NCI-H2227 (cell line): ENCODE results near the gene MTCH1.
"Not testable (repeated sequence)": the region's sequence is repeated elsewhere in the genome, so short reads cannot be mapped to it uniquely, and the experiment has no call there.

Experiments used
- DNase-seq: peaks from one replicate; lab custom pipeline; 2025; ENCODE audit not compliant: unreplicated experiment; lab: John Stamatoyannopoulos, UW

MTCH1 gene

DNA sequence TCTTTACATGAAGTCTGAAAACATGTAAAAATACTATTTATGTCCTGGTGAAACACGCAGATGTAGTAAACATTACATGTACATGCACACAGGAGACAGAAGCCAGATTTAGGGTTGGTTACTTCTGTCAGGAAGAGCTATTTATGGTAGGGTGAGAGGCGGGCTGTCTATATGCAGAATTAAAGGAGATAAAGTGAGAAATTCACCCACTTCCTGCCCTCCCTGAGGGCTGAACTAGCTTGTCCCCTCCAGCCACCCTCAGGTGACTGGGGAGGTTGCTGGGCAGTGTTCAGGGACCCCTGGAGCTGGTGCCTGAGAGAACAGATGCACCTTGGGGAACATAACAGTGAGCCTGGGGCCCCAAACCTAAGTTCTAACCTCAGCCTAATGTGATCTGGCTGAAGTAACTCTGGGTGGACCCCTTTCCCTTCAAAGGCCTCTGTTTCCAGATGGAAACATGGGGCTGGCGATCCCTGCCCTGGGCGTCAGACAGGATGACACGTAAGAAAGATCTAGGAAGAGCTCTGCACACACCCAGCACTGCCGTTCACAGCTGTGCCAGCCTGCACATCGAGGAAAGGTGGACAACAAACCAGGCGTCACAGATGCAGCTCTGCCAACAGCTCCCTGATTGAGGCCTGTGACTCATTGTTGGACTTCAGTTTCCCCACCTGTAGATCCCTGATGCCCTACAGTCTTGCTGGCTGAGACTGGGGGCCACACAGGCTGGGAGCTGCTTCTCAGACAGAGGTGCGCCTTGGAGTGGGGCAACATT lies 30.1 kb downstream of the MTCH1 start:
- no peak for DNase-seq

DNA sequence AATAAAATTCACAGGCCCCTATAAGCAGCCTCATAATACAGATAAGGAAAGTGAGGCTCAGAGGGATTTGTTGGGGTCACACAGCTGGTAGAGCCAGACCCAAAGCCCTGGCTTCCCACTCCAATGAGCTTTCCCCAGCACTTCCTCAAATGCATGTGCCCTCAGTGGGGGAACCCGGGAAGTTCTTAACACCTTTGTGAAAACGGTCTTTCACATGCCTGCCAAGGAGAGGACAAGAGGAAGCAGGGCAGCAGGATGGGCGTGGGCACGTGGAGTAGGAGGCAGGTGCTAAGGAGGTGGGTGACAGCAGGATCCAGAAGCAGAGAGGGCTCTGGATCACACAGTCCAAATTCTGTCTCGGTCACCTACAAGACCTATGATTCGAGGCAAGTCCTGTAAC lies 30.9 kb downstream of the MTCH1 start:
- no peak for DNase-seq

DNA sequence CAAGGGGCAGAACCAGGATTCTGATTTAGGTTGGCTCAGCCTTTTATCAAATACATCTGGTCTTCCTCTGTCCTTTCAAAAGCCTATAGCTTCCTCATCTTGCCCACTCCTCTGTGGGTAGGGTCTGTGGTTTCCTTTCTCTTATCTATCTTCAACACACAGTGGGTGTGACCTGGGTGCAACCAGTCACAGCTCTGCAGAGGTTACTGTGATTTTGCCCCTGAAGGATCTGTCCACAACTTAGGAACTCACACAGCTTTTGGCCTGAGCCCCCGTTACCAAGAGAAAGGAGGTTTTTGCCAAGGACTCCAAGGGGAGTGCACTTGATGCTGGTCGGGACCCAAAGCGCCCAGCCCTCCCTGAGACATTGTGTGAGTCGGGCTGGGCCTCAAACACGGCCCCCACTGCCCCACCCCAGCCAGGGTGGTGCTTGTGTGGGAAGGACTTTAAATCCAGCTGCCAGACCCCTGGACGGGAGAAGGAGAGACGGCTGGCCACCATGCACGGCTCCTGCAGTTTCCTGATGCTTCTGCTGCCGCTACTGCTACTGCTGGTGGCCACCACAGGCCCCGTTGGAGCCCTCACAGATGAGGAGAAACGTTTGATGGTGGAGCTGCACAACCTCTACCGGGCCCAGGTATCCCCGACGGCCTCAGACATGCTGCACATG lies 31.6 kb downstream of the MTCH1 start, which contains the start of gene PI16:
Gene PI16, plus strand, starts transcription at position 477 of the 670 bp plus-strand sequence. Its CDS starts 23 bp downstream, at position 500.
- DNase-seq = no peak

DNA sequence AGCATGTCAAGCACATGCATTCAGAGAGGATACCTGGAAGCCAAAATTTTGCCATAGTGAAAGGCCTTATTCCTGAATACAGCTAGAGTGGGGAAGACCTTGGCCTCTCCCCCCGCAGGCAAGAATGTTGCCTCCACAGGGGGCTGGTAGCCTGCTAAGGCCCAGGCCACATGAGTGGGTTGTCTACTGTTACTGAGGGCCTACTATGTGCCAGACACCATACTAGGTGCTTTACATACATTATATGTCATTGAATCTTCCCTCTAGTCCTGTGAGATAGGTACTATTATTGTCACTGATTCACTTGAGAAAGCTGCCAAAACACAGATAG lies 32.1 kb downstream of the MTCH1 start:
- DNase-seq = no peak

DNA sequence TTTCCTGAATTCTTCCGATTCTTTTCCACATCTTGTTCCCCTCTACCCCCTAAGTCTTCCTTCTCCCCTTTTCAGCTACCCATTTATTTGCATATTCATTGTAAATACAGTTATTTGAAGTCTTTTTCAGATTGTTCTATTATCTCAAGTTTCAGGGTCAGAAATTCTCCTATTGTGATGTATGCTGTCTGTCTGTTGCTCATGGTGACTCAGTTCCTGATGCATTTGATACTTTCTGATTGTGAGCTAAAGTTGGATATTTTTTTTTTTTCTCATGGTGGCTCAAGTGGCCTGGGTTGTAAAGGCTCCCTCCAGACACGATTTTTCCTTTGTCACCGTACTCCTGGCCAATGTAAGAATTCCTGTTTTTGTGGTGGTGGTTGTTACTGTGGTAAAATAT lies 36.4 kb downstream of the MTCH1 start:
- DNase-seq = no peak

DNA sequence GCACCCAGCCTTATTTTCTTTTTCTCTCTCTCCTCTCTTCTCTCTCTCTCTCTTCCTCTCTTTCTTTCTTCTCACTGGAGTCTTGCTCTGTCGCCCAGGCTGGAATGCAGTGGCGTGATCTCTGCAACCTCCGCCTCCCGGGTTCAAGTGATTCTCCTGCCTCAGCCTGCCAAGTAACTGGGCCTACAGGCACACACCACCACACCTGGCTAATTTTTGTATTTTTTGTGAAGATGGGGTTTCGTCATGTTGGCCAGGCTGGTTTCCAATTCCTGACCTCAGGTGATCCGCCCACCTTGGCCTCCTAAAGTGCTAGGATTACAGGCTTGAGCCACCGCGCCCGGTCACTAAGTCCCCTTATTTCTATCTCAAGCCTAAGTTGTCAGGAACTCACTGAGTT lies 36.9 kb downstream of the MTCH1 start:
- DNase-seq = not testable (repeated sequence)

DNA sequence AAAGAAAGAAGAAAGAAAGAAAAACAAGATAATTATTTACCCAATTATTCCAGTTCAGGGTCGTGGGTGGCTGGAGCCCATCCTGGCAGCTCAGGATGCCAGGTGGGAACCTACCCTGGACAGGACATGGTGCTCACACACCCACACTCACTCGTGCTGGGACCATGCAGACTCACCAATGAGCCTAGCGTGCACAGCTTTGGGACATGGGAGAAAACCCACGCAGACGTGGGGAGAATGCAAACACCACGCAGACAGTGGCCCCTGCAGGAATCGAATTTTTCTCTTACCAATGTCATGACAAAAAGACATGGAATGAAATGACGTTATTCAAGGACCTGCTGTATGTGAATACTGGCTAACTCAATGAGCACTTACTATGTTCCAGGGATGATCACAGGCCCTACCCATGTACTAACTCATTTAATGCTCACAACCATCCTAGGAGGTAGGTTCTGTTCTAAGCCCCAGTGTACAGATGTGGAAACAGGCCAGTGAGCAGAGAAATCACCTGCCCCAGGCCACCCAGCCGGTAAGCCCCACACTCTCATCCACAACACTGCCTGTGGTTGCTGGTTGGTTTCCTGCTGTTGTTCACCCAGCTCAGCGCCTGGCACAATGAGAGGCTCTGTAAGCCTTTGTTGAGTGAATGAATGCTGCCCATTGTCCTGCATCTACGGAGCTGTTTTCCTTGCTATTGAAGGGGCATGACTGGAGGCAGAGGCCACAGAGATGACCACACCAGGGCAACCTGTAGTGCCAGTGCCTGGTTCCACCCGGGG lies 38.2 kb downstream of the MTCH1 start:
- DNase-seq = no peak

DNA sequence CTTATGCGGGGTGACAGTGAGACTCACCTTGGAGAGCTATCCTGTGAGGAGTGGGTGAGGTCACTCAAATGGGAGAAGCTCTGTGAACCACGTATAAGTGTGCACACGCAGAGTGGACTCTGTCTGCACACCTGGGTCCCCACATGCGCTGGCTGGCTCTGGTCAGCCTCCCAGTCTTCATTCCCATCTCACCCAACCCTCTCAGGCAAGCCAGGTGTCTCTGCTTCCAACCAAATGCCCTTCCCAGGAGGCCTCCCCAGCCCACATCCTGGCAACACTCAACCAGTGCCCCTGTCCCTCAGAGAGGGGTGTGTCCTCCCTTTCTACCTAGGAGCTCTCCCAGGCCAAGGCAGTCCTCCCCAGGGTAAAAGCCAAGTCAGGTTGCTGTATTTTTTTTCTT lies 39.5 kb downstream of the MTCH1 start:
- no peak for DNase-seq

DNA sequence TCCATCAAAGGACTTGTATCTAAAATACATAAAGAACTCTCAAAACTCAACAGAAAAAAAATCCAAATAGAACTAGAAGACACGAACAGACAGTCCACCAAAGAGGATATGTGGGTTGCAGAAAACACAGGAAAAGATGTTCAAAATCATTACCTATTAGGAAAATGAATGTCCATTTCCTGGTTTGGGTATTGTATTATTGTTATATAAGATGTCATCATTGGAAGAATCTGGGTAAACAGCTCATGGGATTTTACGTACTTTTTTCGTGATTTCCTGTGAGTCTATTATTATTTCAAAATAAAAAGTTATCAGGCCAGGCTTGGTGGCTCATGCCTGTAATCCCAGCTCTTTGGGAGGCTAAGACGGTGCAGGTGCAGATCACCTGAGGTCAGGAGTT lies 40.7 kb downstream of the MTCH1 start:
- no peak for DNase-seq

DNA sequence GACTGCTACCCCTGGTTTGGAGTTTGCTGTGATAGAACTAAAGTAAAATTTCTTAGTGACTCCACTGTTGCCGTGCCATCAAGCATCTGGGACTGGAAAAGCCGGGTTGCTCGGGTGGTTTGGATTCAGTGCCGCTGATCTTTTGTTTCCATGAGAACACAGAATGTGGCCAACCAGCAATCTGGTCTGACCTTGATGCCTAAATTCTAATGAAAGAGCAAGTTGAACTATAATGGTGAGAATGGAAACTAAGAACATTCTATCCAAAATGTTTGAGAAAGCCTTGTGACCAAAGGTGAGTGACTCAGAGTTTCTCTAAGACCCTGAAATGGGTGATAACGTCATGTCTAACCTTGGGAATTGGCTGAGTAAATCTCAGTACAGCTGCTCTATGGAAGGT lies 41.3 kb downstream of the MTCH1 start:
- no peak for DNase-seq

DNA sequence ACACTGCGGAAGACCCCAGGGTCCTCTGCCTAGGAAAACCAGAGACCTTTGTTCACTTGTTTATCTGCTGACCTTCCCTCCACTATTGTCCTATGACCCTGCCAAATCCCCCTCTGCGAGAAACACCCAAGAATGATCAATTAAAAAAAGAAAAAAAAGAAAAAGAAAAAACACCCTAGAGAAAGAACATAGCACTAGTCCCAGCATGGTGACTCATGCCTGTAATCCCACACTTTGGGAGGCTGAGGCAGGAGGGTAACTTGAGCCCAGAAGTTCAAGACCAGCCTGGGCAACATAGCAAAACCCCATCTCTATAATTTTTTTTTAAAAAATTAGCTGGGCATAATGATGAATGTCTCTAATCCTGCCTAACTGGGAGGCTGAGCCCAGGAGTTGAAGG lies 43.7 kb downstream of the MTCH1 start:
- not testable (repeated sequence) for DNase-seq

DNA sequence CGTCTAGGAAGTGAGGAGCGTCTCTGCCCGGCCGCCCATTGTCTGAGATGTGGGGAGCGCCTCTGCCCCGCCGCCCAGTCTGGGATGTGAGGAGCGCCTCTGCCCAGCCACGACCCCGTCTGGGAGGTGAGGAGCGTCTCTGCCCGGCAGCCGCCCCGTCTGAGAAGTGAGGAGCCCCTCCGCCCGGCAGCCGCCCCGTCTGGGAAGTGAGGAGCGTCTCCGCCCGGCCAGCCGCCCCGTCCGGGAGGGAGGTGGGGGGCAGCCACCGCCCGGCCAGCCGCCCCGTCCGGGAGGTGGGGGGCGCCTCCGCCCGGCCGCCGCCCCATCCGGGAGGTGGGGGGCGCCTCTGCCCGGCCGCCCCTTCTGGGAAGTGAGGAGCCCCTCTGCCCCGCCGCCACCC lies 44.4 kb downstream of the MTCH1 start:
- DNase-seq = not testable (repeated sequence)

DNA sequence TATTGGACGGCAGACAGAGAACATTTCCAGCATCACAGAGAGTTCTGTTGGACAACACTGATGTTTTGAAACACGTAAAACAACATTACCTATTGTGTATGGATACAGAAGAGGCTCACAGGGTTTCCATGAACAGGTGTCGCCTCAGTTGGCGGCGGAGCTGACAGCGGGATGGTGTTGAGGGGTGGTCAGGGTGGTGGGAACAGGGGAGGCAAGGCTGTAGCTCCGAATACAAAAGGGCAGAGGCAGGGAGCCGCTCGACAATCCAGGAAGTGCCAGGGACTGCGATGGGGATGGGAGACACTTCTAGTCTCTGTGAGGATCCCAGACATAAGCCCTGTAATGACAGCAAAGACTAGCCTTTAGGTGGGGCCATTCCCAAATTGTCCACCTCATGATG lies 46.0 kb downstream of the MTCH1 start:
- no peak for DNase-seq

DNA sequence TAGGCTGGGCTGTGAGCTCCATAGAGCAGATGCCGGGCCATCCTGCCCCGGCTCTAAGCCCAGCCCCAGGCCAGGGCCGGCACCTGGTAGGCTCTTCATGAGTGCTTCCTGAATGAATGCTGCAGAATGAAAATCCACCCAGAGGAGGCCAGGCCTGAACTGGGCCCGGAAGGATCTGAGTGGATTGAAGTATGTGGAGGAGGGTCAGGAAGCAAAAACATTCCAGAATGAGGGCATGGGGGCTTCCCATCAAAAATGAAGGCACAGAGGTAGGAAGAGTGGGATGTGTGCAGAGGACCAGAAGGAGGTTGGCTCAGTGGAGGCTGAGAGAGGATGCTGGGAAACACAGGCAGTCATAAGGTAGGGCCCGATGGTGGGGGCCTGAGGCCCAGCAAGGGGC lies 47.0 kb downstream of the MTCH1 start:
- DNase-seq = not testable (repeated sequence)

DNA sequence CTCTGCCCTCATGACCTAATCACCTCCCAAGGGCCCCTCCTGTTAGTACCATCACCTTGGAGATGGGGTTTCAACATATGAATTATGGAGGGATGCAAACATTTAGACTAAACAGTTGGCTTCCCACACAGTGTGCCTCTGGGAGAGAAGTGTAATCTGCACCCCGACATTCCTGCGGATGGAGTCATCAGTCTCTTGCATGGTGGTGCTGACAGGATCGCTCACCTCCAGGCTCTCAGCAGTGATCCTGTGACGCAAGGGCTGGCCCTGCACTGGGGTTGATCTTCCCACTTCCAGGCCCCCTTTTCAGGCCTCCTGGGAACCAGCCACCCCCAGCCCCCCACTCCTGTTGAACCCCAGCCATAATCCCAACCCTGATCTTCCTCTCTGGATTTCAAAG lies 47.5 kb downstream of the MTCH1 start:
- DNase-seq = no peak

DNA sequence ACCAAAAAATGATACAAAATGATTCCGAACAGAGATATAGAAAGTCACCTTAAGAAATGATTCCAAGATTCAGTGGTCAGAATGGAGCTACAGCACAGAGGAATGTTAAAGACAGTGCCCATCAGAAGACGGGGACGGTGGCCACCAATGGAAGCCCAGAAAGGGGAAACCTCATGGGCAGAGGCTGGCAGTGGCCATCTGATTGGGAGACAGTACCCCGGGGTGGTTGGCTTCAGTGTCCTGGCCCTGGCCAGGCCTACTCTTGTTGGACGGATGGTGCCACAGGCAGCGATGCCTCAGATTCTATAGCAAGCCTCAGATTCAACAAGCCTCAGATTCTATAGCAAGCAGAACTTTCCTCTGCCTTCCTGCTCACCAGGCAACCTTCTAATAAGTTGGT lies 48.1 kb downstream of the MTCH1 start:
- no peak for DNase-seq

DNA sequence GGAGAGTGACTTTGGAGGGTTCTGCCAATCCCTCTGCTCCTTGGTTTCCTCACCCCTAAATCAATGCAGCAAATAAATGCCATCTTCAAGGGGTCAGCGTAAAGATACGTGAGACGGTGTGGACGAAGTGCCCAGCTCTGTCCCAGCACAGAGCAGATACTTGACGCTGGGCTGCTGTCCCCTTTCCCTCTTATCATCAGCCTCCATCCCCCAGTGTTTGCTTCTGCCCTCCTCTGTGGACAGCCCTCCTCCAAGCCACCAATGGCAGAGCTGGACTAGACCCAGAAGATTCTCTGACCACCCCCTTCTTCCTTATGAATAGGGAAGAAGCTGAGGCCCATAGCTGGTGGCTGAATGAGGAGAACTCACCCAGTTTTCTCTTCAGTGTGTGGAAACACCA lies 49.2 kb downstream of the MTCH1 start:
- no peak for DNase-seq

DNA sequence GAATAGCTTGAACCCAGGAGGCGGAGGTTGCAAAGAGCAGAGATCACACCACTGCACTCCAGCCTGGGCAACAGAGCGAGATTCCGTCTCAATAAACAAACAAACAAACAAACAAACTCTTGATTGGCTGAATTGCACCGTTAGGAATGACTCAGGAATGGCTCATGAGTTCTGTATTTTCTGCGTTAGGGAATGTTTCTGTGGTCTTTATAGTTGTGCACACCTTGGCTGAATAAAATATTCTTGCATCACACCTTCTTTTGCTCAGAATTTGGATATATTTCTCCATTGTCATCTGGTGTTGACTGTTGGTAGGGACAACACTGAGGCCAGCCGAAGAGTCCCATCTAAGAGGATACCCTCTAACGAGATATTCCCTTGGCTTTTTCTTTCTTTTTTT lies 51.1 kb downstream of the MTCH1 start:
- no peak for DNase-seq

DNA sequence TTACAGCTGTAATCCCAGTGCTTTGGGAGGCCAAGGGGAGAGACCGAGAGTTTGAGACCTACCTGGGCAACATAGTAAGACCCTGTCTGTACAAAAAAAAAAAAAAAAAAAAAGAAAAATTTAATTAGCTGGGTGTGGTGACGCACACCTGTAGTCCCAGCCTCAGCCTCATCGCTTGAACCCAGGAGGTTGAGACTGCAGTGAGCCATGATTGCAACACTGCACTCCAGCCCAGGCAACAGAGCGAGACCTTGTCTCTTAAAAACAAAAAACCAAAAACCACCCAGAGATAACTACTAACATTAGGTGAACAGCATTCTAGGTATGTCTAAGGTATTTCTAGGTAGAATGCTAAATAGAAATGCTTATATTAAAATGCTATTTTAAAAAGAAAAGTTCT lies 52.5 kb downstream of the MTCH1 start:
- DNase-seq = no peak

DNA sequence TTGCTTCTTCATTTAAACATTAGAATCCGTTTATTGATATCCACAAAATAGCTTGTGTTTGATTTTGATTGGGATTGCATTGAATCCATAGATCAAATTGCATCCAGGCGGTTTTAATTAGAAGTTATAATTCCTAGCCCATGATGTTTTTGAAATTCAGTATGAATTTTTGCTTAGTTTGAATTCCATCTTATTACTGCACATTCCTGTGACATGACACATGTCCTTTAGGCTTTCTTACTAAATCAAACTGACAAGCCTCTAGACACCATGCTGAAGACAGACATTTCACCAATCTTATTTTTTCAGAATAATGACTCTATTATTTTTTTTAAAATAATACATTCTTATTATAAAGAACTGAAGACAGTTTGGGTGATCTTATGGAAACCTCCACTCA lies 52.9 kb downstream of the MTCH1 start:
- no peak for DNase-seq

DNA sequence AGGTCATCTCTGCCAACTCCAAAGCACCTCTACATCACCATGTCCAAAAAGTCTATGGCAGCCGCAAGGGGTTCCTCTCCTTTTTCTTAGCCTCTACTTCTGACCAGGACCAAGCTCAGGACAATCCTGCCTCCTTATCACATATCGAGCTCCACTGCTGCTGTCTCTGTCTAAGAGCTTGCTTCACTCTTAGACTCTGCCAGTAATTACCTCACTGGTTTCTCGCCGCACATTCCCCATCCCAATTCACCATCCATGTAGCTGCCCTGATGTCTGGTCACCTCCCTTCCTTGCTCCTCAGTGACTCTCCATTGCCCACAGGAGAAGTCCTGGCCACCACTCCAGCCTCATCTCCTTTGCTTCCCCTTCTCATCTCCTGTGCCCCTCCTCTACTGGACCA lies 55.5 kb downstream of the MTCH1 start:
- no peak for DNase-seq

DNA sequence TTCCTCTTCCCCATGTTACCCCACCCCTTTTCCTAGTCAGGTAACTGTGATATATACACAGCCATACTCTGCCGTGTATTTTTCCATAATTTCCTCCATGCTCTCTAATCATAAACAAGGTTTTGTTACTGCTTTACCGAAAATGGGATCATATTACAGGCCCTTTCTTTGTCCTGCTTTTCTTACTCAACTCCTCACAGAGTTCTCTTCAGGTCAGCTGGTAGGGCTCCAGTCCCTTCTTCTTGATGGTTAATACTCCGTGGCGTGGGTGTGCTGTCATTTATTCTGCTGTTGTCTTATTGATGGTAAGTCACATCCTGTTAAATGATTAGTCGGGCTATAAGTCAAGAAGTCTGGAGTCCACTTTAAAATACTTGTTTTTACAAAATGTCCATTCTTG lies 56.4 kb downstream of the MTCH1 start:
- no peak for DNase-seq
